SK-N-DZ (cell line): Measurements from ENCODE around the gene TXNDC17.
"Not testable (repeated sequence)": the region's sequence is repeated elsewhere in the genome, so short reads cannot be mapped to it uniquely, and the experiment has no call there.

ENCODE experiments used
- DNase-seq: peaks from one replicate; pipeline ENCODE4 v3.0.0-alpha.2; 2015; ENCODE audit warnings: low spot score

TXNDC17 gene

DNA sequence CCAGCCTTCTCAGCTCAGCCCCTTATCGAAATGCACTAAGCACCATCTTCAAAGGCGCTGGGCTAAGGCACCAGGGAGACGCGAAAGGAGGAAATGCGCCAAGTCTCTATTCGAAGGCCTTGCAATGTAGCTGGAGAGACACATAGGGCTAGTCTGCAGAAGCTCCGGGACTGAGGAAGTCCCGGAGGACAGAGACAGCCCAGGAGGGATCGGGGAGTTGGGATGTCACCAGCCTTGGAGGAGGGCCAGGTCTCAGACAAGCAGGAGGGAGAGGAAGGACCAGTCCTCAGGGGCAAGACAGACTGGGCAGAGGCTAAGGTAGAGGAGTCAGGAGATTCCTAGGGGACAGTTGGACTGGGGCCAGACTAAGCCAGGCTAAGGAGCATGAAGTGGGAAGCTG lies 19.2 kb downstream of the TXNDC17 start:
- DNase-seq, result no peak

DNA sequence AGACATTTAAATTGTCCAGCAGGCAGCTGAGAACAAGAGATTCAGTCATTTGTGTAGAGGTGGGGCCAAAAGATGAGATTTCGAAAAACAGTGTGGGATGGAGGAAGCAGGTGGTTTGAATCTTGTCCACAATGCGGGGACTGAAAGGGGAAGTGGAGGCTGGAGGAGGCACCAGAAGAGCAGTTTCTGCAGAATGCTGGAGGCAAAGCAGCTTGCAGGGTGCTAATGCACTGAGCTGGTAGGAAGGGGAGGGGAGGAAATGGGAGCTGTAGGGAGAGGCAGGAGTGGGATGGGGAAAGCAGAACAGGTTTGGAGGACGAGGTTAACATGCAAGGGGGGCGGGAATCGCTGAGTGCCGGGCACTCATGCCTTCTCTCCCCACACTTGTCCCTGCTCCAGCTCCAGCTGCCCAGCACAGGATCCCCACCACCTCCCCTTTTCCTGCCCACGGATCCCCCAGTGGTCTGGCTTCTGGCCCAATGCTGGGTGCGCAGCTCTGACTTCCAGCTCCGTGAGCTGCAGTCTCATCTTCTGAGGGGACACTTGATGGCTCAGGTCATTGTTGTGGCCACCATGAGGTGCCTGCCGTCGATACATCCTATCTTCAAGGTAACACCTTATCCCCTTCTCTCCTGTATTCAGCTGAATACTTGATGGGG lies 20.1 kb downstream of the TXNDC17 start:
- DNase-seq, result no peak

DNA sequence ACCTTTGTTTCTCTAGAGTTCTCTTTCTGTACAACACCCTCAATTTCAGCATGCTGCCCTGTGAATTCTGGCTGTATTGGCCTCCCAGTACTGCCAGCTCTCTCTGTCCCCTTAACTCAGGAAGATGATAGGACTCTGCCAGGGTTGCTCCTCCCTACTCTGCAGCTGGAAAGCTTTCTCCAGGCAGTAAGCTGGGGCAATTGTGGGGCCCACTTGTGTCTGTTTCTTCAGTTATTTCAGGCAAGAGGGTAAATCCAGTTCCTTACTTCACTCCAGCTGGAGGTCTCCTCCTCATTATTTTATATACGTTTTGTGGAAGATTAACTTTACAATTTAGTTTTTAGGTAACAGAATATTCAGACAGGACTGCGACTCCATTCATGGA lies 20.6 kb downstream of the TXNDC17 start:
- DNase-seq, result no peak

DNA sequence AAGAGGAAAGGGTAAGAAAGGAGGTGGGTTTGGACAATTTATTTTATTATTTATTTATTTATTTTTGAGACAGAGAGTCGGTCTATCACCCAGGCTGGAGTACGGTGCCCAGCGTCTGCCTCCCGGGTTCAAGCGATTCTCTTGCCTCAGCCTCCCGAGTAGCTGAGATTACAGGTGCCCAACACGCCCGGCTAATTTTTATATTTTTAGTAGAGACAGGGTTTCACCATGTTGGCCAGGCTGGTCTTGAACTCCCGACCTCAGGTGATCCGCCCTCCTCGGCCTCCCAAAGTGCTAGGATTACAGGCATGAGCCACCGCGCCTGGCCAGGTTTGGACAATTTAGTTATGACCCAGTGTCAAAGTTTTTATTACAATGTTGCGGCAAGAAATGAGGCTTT lies 22.3 kb downstream of the TXNDC17 start:
- not testable (repeated sequence) for DNase-seq

DNA sequence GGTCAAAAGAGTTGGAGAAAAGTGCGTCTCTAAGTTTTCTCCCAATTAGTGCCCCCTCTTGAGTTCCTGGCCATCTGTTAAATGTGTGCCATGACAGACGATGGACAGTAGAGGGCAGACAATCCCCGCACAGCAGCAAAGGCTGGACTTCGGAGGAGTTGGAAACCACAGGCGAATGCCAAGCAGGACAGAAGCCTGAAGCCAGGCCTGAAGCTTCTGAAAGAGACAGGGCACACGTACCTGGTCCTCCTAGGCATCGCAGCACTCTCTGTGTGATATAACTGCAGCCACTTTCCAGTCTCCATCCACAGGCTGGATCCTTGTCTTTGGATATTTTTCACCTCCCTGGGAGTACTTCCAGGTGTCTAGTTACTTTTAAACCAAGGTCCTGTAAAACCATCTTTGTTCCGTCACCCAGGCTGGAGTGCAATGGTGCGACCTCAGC lies 25.2 kb downstream of the TXNDC17 start:
- DNase-seq, result peak; percentile 74

DNA sequence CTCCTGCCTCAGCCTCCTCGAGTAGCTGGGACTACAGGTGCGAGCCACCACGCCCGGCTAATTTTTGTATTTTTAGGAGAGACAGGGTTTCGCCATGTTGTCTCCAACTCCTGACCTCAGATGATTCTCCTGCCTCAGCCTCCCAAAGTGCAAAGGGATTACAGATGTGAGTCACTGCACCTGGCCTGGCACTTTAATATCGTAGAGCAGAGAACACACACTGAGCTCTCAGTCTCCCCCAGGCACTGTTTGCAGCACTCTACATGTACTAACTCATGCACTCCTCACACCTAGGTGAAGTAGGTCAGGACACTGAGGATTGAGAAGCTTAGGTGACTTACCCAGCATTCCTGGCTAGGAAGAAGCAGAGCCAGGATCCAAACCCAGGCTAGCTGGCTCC lies 25.7 kb downstream of the TXNDC17 start:
- no peak for DNase-seq

DNA sequence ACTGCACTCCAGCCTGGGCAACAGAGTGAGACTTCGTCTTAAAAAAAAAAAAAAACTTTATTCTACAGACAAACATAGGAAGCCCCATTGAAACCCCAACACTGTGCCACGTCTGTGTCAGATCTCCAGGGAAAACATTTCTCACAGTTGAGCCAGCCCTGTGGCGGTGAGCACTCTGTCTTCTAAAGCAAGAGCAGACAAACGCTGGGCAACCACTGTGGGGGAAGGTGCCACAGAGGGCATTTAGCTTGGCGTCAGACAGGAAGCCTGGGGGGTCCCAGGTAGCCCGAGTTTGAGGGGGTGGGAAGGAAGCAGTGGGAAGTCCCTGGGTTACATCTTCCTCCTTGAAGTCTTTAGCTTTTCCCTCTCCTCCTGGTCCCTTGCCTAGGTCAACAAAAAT lies 26.7 kb downstream of the TXNDC17 start:
- DNase-seq, result no peak

DNA sequence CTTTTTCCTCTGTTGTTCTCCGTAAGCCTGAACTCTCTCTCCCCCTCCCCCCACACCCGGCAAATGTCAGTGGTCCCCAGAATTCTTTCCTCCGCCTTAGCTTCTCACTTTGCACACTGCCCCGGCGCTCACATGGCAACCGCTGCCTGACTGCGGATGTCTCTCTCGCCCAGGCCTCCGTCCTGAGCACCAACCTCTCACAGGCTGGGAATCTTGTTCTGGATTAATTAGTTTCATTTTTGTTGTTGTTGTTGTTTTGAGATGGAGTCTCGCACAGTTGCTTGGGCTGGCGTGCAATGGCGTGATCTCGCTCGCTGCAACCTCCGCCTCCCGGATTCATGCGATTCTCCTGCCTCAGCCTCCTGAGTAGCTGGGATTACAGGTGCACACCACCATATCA lies 27.4 kb downstream of the TXNDC17 start:
- DNase-seq, result no peak

DNA sequence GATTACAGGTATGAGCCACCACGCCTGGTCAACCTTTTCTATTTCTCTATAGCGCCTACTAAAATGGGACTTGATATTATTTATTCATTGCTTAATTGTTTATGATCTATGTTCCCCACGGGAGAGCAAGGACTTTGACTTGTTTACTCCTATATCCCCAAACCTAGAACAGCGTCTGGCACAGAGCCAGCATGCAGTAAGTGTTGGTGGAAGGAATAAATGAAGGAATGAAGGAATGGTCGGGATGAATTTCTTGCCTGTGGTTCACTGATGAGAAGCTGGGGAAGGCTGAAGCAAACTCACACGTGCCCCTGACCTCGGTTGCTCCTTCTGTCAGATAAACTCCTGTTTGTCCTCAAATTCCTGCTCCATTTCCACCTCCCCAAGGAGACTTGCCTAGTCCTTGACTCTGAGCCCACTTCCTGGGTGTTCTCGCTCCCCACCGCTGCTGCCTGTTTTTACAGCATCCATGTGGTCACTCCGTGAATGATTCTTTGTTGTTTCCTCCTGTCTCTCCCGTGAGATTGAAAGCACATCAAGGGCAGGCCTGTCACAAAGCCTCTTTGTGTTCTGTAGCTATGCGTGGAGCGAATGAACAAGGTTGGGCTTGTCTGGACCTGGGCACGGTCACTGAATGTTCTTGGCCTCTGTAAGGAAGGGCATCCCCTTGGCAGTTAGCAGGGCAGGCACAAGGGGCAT lies 28.0 kb downstream of the TXNDC17 start:
- no peak for DNase-seq

DNA sequence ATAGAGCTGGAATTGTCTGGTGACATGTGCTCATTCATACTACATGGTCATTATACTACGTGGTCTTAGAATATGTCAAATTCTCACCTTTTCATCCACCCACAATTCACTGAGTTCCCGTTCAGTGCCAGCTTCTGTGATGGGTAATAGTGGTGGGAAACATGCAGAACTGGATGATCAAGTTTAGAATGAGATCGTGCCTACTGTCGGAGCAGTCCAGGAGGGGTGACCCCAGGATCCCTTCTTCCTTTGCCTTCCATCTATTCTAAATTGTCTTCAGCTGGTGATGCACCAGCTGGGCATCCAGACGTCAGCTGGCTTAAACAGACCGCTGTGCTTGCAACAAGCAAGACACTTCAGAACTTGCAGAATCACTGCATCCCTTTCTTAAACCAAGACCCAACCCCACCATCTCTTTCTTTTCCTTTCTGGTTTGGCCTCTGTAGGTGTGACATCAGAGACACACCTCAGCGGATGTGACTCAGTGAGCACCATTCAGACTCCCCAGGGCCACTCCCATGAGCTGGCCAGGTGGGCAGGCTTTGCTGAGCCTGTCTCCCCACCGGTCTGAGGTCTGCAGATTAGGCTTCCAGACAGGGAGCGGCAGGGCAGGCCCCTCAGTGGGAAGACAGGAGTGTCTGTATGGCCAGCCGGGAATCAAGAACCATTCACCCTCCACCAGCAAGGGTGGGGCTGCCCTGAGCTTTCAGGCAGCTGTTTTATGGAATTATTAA lies 28.8 kb downstream of the TXNDC17 start:
- no peak for DNase-seq

DNA sequence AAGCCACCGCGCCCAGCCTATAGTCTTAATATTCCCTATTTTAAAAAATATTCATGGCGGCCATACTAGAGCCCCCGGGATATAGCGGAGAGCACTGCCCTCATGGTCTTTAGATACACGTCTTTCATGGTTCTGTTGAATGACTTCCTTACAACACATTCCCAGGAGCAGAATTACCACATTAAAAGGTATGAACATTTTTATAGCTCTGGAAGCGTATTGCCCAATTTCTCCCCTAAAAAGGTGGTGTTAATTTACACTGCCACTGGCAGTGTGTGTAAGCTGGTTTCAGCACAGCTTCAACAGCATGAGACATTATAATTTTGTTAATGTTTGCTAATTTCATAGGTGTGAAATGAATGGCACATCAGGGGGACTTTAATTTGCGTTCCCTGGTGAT lies 29.7 kb downstream of the TXNDC17 start:
- DNase-seq, result no peak

DNA sequence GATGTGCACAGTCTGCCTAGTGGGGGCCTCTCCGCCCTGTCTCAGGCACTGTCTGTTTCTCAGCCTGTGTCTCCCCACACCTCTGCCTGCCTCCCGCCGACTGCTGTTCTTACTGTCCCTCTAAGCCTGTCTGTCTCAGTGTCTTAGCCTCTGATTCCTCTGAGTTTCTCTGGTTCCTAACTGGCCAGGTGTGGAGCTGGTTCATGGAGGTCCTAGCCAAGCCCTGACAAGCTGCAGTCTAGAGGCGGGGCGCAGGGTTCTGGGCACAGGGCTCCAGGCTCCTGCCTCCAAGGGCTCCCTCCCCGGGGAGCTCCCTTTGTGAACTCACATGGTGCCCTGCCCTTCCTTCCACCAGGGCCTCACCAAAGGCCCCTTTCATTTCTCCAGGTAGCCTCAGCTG lies 30.1 kb downstream of the TXNDC17 start:
- no peak for DNase-seq

DNA sequence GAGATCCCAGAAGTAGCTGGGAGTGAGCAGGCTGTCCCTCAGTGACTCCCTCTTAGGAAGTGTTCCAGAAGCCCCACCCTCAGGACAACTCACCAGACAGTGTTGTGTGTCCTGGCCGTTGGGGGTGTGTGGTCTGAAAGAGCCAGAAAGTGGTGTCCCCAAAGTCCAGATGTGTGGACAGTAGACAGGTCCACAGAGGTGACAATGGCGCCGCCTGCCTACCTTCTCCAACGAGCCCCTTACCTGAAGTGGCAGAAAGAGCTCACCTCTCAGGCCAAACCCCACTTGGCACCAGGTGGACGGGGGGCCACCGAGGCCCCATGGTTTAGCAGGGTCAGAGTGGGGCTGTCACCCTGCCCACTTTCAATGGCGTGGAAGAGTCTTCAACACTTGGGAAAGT lies 30.6 kb downstream of the TXNDC17 start:
- no peak for DNase-seq

DNA sequence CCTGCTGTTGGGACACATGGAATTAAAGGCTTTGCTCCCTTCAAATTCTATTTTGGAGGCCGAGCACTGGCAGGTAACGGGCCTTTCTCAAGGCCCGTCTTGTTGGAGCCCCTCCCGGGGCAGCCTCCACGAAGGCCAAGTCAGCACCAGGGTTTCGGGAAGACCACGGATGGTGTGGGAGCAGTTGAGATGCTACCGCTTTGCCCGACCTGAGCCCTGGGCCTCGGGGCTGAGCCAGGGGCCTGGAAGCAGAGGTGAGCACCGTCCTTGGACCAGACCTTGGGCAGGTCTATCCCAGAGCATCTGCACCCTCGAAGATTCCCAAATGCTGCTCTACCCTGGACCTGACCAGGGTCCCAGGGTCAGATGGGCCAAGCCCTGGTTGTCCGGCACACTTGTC lies 33.7 kb downstream of the TXNDC17 start:
- no peak for DNase-seq

DNA sequence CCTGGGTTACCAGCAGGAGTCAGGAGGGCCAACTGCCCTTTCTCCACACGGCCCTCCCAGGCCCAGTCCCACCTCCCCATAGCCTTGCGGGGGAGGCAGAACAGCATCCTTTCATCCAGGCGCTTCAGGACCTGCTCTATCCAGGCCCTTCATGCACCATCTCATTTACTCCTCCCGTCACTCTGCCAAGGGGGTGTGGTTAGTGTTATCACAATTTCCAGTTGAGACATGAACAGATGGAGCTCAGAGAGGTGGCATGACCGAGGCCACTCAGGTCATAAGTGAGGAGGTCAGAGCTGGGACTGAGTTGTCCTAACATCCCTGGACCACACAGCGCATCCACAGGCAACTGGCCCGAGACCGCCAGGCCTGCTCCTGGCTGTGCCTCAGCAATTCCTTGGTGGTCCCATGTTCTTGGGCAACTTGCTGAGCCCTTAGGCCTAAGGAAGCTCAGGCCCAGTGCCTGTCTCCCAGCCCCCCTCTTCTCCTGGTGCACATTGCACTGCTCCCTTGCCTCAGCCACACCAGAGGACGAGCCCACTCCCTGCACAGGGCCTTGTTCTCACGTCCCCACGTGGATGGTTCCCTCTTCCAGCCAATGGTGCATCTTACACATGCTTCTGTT lies 34.5 kb downstream of the TXNDC17 start:
- DNase-seq, result no peak

DNA sequence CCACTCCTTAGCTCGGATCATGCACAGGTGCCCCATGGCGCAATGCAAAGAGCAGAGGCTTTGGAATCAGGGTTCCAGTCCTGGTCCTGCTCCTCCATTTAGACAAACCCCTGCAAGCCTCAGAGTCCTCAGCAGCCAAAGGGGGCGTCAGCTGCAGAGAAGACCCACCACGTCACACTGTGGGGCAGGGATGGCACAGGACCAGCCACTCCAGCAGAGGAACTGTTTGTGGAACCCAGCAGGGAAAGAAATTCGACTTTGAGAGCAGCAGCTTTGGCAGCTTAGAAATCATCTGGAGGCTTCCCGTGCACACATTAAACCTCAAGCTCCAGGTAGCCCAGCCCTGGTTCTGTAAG lies 35.9 kb downstream of the TXNDC17 start:
- DNase-seq, result no peak

DNA sequence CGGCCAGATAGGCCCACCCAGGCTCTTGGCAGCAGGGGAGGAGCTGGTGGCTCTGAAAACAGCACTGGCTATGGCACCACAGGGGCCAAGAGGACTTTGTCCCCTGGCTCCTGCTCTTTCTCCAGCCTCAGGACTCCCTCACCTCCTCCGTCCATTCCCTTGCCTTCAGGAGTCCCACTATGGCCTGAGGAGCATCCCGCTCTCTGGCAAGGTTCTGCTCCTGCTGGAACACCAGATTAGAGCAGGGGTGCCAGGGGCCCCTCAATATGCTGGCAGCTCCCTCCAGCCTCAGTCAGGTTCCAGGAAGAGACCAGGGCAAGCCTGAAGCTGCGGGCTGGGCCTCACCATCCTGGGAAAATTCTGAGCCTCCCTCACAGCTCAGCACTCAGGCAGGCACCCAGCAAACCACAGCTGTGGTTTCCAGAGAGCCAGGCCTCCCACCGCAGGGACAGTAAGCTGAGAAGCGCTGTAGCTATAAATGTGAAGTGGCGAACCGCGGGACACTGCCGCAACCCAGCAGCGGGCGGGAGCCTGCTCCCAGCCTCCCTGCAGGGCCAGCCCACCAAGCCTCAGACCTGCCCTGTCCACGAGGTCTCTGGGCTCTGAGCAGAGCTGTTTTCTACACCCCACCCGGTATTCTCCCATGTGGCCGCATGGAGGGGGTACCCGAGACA lies 36.4 kb downstream of the TXNDC17 start:
- DNase-seq, result no peak

DNA sequence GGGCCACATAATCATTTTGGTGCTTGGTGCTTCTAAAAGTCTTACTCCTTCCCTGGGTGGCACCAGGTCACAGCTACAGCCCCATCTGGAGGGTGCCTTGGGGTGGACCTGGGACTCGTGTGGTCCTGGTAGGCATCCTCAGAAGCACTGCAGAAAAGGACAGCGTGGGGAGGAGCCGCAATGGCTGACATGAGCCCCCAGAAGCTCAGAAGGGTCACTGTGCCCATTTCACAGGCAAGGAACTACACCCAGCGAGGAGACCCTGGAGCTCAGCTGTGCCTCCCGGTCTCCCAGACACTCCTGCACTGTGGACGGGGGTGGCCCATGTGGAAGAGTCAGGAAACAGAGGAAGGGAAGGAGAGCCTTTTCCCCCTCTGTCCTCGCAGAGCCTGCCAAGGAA lies 37.1 kb downstream of the TXNDC17 start:
- no peak for DNase-seq

DNA sequence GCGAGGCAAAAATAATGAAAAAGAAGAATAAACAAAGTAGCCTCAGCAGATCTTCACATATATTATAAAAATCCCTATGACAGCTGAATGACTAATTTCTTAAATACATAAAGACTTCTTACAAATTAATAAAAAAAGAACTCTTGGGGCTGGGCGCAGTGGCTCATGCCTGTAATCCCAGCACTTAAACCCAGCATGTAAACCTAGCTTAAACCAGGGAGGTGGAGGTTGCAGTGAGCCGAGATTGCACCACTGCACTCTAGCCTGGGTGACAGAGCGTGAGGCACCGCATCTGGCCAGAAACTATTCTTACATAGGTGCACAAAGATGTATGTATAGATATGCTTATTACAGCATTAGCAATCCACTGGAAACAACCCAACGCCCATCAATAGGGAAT lies 38.4 kb downstream of the TXNDC17 start:
- DNase-seq, result no peak

DNA sequence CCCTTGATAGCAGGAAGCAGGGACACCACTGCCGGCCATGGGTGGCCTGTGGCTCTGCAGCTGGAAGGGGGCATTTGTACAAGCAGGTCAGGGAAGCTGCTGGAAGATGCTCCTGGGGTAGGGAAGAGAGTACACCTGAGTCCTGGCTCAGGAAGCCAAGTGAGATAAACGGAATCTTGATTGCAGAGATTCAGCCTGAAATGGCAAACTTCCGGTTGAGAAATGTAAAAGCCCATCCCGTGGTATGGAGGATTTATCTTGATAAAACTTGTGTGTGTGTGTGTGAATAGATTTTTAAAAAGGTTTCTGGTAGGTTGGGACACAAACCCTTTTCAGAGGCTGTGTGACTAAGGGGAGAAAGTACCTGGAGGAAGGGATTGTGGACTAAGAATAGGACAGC lies 40.3 kb downstream of the TXNDC17 start:
- no peak for DNase-seq

DNA sequence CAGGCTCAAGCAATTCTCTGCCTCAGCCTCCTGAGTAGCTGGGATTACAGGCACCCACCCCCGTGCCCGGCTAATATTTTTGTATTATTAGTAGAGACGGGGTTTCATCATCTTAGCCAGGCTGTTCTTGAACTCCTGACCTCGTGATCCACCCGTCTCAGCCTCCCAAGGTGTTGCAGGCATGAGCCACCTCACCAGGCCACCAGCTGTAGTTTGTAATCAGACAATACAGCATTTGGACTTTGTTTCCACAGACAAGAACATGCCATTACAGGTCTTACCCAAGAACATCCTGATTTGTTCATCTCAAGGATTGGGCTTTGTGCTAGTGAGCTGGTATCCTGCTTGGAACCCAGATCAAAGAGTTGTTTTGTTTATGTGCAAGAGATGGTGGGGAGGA lies 40.8 kb downstream of the TXNDC17 start:
- DNase-seq, result no peak

DNA sequence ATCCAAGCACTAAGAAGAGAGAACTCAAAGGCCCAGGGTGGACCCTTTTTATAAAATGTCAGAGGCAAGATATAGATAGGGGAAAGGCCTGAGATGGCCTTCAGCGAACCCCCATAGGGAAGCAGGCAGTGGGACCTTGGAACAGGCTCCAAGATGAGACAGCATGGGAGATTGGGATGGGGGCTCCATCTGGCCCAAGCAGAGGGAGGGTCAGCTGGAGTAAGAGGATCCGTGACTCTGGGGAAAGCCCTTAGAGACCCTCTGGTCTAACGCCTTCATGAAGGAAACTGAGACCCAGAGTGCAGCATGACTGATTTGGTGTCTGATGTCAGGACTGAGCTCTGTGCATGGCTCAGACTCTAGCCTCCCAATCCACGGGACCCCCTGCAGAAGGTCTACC lies 41.5 kb downstream of the TXNDC17 start:
- no peak for DNase-seq
